NK-92 treated with Interleukin-12 subunit alpha and Interleukin-12 subunit beta, amount 100 ng/mL, for 24 hours (cell line): ENCODE measurements around the gene METTL22.

Experiments used
- DNase-seq: peaks from one replicate; lab custom pipeline; 2025; lab: John Stamatoyannopoulos, UW

METTL22 gene, protein sequence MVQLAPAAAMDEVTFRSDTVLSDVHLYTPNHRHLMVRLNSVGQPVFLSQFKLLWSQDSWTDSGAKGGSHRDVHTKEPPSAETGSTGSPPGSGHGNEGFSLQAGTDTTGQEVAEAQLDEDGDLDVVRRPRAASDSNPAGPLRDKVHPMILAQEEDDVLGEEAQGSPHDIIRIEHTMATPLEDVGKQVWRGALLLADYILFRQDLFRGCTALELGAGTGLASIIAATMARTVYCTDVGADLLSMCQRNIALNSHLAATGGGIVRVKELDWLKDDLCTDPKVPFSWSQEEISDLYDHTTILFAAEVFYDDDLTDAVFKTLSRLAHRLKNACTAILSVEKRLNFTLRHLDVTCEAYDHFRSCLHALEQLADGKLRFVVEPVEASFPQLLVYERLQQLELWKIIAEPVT

DNA sequence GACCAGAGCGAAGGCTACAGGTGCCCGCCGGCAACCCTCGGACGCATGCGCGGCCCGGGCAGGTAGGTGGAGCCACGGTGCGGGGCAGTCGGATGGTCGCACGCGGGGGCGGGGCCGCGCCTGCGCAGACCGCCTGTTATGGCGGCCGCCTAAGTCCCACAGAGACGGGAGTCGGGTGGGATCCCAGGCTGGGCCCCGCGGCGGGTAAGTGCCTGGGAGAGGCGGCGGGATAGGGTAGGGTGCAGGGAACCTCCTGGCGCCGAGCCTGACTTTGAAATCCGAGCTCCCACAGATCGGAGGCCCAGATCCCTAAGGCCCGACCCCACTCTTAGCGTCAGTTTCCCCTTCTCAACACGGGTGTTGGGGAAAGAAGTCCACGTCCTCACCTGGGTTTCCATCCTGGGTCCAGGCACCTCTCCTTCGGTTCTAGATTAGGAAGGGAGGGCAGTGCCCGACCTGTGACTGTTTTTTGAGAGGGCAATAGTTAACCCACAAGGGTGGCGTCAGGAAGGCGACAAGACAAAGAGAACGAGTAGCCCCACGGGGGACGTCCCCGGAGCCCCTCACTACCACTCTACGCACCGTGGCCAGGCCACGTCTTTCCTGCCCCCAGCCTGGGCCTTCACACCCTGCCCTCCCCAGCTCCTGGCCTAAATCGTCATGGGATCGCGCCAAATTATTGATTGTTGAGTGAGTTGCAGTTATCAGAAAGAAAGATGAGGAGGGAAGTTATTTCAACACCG, at the start of gene METTL22:
TSS of gene METTL22 (plus strand) at position 127 of the 743 bp plus-strand sequence. CDS start 3,968 bp downstream, outside the sequence.
- DNase-seq: peak; percentile 89

DNA sequence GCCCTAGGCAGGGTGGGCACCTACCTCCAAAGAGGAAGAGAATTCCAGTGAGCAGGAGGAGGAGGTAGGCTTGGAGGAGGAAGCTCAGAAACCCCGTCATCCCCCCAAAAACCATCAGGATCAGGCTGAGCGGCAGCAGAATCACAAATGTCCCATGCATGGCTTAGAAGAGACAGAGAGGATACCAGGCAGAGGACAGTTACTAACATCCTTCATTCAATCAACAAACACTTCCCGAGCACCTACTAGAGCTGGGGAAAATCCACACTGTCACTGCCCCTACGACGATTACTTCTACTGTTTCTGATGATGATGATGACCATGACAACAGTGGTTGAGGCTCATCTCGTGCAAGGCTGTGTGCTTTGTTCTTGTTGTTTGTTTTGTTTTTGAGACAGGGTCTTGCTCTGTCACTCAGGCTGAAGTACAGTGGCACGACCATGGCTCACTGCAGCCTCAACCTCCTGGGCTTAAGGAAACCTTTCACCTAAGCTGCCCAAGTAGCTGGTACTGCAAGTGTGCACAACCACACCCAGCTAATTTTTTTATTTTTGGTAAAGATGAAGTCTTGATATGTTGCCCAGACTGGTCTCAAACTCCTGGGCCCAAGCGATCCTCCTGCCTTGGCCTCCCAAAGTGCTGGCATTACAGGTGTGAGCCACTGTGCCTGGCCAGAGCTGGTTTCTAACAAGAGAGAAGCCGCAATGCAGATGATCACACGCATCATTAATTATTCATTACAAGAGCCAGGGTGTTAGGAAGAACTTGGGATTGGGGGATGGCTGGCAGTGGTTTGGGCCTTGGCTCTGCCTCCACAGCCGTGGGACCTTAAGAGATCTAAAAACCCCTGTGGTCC, 49.2 kb upstream of the METTL22 start:
- no peak for DNase-seq

DNA sequence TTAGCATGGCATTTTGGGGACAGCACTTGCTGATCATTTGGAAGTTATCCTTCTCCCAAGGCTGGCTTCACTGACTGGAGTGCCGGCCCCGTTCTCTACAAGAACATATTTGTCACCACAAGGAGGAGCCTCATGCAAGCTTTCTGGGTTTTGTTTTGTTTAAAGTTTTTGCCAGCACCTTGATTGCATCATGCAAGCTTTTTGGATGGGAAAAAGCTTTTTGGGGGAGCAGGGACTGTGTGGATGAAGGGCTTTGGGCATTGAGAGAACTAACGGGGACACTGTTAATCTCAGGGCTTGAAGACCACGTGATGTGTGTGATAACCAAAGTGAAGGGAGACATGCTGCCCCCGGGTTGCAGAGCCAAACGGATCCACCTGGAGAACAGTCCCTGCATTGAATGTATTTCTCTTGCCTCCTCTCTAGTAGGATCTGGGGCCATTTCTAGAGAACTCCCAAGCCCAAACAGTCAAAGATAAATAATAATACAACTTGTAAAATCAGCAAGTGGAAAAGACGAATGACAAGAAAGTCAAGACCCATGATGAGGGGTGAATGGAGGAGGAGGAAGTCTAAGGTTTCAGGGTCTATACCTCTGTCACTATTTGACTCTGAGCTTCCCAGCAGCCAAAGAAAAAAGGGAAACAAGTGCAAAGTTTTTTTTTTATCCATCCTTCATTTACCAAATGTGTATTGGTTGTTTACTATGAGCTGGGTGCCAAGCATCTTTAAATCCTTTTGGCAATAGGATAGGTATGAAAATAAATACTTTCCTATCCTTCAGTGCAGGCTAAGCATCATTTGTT, 48.4 kb upstream of the METTL22 start:
- DNase-seq: no peak

DNA sequence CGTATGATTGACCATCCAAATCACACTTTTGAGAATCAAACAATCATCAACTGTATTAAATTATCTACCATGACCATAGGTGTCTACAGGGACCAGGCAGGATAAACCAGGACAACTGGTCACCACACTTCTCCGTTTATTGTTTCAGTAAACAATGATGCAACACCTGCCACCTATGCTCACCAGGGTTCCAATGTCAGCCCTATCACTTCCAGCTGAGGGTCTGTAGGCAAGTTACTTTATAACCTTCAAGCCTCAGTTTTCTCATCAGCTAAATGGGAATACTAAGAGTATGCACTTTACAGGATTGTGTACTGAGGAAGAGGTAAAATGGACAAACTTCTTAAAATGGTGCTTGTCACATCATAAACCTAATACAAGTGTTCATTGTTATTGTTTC, 46.1 kb upstream of the METTL22 start:
- no peak for DNase-seq

DNA sequence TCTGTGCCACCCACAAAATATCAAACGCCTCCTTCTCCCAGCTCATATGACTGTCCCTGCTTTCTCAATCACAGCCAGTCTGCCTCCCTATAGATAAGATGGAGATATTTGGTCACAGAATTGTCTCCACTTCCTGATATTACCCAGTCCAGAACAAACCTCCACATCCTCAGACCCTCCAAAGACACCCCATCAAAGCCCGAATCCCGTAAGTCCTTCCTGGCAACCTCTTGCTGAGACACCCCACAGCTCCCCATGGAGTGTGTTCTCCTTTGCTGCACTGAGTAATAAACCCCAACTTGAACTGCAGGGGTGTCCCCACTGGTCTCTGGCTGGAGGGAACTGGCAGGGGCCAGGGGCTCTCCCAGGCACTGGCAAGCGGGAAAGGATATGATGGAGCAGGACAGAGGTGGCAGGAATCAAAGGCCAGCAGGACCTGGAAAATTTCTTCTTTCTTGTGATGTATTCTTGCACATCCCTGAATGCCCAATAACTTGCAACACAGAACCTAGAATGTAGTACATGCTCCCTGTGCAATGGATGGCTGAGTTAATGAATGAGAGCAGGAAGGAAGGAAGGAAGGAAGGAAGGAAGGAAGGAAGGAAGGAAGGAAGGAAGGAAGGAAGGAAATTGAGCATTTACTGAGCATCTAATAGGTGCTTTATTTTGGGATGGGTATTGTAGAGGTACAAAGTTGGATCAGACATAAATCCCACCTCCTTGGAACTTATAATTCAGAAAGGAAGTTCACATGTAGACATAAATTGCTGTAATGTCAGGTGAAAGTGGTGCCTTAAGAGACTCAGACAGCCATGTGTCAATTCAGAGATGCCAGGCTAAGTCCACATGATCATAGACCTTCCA, 45.1 kb upstream of the METTL22 start:
- DNase-seq: no peak

DNA sequence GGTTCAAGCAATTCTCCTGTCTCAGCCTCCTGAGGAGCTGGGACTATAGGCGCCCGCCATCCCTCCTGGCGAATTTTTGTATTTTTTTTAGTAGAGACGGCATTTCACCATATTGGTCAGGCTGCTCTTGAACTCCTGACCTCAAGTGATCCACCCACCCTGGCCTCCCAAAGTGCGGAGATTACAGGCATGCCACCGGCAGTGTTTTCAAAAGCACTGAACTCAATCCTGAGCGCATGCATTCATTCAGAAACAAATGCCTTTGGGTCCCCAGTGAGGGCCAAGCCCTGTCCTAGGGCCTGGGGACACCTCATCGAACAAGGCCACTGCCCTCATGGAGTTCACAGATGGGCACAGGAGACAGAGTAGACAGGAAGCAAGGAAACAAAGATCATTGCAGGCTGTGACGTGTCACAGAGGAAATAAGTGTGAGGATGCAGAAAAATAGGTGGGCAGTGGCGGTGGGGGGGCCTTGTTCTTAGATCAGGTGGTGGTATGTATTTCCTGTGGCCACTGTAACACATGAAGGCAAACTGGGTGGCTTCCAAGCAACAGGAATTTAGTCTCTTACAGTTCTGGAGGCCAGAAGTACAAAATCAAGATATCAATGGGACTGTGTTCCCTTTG, 43.7 kb upstream of the METTL22 start:
- no peak for DNase-seq

DNA sequence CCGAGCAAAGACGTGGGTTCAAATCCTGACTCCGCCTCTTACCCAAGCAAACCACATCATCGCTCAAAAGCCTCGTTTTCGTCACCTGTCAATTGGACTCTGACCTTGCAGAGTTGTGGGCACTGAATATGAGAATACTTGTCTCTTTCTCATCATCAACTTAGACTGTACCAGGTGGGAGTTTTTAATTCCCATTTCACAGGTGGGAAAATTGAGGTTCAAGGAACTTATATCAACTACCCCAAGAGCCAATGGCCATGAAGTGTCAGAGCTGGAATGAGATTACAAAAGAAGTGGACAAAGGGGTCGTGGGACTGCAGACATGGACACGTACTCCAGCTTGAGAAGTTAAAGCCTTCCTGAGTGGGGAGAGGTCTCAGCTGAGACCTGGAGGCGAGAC, 41.9 kb upstream of the METTL22 start:
- DNase-seq: no peak

DNA sequence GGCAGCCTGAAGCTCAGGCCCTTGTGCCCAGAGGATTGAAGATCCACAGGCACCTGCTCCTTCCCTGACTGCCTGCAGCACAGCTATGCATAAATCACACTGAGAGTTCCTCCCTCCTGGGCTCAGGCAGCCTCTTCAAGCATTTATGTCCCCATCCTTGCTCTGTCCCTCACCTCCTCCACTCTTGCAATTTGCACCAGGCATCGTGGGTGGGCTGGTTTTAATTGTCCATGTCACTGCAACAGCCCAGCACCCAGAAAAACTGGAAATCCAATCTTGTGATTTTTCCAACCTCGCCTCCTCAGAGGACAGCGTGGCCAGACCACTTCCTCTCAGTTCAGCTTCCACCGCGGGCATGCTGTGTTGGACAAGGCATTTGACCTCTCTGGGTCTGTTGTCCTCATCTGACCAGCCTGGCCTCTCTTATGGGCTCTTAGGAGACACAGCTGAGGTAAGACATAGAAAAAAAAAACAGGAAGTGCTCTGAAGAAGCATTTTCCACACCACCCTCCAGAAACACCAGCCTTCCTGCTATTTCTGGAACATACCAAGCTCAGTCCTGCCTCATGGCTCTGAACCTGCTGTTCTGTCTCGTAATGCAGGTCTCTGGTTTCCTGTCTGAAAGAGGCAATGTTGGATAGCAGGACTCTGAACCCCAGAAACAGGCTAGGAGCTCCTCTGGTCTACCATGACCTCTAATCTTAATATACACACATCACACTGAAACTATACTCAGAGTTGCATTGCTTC, 39.5 kb upstream of the METTL22 start:
- no peak for DNase-seq

DNA sequence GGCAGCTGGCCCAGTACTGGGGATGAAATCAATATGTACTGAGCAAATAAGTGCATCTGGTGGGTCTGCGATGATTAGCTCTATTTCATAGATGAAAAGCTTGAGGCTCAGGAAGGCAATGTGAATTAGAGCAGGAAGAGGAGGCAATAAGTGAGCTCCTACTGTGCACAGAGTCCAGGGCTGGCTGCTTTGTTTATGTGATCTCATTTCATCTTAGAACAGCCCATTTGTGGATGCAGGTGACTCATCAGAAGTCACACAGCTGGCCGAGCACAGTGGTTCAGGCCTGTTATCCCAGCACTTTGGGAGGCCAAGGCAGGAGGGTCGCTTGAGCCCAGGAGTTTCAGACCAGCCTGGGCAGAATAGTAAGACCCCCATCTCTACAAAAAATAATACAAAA, 38.3 kb upstream of the METTL22 start:
- no peak for DNase-seq

DNA sequence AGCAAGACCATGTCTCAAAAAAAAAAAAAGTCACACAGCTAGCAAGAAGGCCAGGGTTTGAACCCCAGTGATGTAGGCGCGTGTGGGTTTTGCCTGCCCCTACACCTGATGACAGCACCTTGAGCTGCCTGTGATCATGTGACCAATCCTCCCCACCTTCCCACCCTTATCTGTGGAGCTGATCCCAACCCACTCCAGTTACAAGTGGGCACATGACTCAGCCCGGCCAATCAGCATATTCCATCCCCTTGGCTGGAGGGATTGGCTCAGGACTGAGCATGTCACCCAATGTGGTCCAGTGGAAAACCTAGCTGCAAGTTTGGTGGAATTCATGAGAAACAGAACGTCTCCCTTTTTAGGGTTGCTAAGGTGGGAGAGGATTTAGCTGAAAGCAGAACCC, 37.8 kb upstream of the METTL22 start:
- no peak for DNase-seq

DNA sequence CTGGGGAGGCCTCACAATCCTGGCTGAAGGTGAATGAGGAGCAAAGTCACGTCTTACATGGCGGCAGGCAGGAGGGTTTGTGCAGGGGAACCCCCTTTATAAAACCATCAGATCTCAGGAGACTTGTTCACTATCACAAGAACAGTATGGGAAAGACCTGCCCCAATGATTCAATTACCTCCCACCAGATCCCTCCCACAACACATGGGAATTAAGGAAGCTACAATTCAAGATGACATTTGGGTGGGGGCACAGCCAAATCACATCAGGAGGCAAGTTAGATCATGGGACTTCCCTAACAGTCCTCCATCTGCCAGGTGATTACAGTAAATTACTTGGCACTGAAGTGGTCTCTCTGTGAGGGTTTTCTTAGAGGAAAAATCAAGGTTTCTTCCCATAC, 36.5 kb upstream of the METTL22 start:
- no peak for DNase-seq

DNA sequence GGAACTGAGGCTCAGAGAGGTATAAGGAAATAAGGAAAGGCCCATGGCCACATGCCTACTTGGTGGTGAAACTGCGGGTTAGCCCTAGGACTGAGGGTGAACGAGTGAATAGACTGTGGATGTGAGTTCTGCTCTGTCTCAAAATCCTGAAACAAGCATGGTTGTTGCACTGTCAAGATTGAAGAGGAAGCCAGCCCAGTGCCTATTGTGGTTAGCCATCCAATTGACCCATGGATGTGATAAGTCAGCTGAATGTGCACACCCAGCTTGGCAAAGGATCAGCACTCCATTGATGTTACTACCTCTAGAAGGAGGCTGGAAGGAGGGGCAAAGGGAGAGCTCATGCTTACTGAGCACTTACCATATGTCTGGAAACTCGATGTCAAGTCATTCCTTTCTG, 35.6 kb upstream of the METTL22 start:
- no peak for DNase-seq

DNA sequence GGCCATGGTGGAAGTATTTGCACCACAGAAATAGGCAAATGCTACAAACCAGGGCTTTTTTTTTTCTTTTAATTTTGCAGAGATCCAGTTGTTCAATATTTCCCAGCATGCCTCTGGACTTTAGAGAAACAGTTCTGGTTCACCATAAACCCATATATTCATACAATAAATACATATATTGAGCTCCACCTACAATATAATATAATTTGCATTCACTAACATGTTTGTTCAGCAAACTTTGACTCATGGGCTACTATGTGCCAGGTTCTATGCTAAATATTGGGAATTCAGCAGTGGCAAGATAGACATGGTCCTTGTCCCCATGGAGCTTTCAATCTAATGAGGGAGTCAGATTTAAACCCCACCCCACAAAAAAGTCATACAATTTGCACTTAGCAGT, 34.4 kb upstream of the METTL22 start:
- no peak for DNase-seq

DNA sequence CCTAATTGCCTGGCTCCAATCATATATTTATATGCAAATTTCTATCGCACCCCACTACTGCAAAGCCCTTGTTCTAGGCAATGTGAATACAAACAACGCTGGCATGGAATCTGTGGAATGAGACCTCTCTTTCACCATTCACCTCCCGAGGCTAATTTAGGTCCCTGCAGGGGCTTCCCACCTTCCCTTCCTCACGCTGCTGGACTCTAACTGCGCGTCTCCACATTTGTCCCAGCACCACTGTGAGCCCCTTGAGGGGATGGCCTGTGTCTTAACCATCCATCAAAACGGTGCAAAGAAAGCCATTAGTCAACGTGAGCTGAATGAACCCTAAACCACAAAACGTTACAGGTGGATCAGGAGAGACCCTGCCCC, 32.8 kb upstream of the METTL22 start:
- no peak for DNase-seq

DNA sequence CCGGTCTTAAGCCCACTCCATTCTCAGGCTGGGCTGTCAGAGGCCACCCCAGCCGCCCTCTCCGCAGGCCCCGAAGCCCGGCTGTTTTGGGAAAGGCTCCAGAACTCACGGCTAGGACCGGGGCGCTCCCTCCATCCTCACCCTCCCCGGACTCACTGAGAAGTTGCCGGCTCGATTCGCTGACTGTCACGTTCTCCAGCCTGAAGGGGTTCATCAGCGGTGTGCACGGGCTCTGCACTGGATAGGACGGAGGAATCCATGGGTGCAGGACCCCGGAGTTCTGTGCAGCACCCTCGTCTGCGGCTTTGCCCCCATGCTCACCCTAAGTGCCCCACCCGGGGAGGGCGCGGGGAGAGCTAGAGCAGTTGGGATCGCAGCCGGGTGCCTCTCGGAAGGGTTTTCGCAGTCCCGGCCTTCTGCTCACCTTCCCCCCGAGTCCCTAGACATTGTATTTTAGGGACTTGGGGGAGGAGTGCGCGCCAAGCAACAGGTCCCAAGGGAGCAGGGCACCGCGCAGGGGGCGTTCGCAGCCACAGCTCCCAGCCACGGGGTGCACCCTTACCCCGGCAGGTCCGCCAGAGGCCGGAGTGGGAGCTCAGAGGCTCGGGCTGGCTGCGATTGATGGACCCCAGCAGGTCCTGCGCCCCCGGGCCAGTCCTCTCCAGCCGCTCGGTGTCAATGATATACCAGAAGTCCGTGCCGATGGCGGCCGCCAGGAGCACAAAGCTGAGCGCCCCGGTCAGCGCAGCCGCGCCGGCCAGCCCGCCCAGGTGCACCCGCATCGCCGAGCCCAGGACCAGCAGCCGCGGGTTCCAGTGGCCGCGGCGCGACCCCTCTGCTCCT, 32.2 kb upstream of the METTL22 start:
- DNase-seq: no peak

DNA sequence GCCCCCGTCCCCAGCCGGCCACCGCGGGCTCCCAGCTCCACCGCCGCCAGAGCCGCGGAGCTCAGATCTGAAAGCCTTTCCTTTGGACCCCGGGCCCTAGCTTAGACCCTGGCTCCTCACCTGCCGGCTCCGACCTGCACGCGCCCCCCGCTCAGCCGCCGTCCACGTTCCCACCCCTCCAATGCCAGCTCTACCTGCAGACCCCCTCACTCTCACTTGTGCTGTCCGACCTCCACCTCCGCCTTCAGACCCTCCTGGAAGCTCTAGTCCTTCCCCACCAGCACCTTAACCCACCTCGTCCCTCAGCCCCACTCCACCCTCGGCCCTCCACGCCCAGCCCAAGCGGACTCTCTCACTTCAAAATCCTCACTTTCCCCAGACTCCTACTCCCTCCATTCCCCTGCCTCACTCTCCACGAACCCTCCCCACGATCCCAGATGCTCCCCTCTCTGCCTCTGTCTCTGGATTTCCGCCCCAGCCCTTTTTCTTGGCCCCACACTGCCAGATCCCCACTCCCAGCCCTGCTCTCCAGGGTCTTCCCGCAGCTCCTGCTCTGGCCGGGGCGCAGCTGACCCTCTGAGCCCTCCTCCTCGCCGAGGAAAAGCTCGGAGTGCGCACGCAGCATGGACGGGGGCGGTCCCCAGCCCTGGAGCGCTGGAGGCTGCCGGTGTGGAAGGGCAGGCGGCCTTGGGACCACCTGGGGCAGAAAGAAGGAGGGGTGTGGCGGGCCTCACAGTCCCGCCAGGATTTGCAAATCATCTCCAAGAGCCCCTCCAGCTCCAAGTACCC, 31.4 kb upstream of the METTL22 start, which contains the start of gene TMEM114:
TSS of gene TMEM114 (minus strand) at position 612 of the 789 bp plus-strand sequence. CDS start 673 bp downstream, outside the sequence.
- DNase-seq: no peak

DNA sequence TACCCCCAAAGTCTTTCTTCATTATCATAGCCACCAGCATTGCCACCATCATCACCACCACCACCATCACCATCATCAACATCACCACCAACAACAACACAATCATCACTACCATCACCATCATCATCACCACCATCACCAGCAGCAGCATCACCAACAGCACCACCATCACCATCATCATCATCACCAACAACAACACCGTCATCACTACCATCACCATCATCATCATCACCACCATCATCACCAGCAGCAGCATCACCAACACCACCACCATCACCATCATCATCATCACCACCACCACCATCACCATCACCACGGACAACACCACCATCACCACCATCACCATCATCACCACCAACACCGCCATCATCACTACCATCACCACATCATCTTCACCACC, 30.7 kb upstream of the METTL22 start:
- DNase-seq: no peak

DNA sequence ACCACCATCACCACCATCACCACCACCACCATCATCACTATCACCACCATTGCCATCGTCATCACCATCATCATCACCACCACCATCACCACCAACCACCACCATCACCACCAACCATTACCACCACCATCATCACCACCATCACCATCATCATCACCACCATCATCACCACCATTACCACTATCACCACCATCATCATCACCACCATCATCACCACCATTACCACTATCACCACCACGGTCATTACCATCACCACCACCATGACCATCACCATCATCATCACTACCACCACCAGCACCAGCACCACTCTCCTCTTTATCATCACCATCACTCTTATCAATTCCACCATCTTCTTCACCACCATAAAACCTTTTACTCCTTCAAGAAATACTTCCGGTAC, 30.0 kb upstream of the METTL22 start:
- DNase-seq: no peak
